Glutamatergic neuron (in vitro differentiated cells): Measurements from ENCODE around the gene NTMT2. TPM values are rescaled to one million over a fixed set of nuclear protein-coding genes. Genes with fewer than 3 reads are reported as not detected.

Source experiments
- DNase-seq: peaks from one replicate; pipeline ENCODE4 v3.0.0; 2022
- H3K27ac Mint-ChIP-seq: one replicate; pipeline ENCODE4 v1.8.0; 2020; ENCODE audit warnings: mild to moderate bottlenecking, mixed read lengths, inconsistent platforms; ENCODE audit not compliant: unreplicated experiment
- H3K27me3 Mint-ChIP-seq: one replicate; pipeline ENCODE4 v1.8.0; 2020; ENCODE audit warnings: mild to moderate bottlenecking, moderate library complexity, mixed read lengths, inconsistent platforms; ENCODE audit not compliant: unreplicated experiment
- H3K36me3 Mint-ChIP-seq: one replicate; pipeline ENCODE4 v1.8.0; 2020; ENCODE audit warnings: mild to moderate bottlenecking, mixed read lengths, inconsistent platforms; ENCODE audit not compliant: unreplicated experiment
- H3K4me1 Mint-ChIP-seq: one replicate; pipeline ENCODE4 v1.8.0; 2020; ENCODE audit warnings: mild to moderate bottlenecking, low read depth, mixed read lengths, inconsistent platforms; ENCODE audit not compliant: unreplicated experiment
- H3K4me3 Mint-ChIP-seq: one replicate; pipeline ENCODE4 v1.8.0; 2020; ENCODE audit warnings: mild to moderate bottlenecking, mixed read lengths, inconsistent platforms; ENCODE audit not compliant: unreplicated experiment
- H3K9me3 Mint-ChIP-seq: one replicate; pipeline ENCODE4 v1.8.0; 2020; ENCODE audit warnings: mild to moderate bottlenecking, moderate library complexity, mixed read lengths, inconsistent platforms; ENCODE audit not compliant: unreplicated experiment
- total RNA-seq: library from RNA; stranded (reverse); fragmentation: NEBNext Ultra II Directional; extraction: Animal tissue kit (Norgen Biotek cat#: 25700); gene quantifications from one replicate; pipeline ENCODE4 v1.2.1, GENCODE V29; 2021; ENCODE audit not compliant: unreplicated experiment
- TF ChIP-seq, protein P1 (sequence below): fragments of 200-600 bp; sonication (generic); IDR thresholded peaks from one replicate; pipeline ENCODE4 v1.5.0; 2021; ENCODE audit not compliant: partially characterized antibody, unreplicated experiment

NTMT2 gene
- total RNA-seq, 1 donor from 2014 or later, result not detected

DNA sequence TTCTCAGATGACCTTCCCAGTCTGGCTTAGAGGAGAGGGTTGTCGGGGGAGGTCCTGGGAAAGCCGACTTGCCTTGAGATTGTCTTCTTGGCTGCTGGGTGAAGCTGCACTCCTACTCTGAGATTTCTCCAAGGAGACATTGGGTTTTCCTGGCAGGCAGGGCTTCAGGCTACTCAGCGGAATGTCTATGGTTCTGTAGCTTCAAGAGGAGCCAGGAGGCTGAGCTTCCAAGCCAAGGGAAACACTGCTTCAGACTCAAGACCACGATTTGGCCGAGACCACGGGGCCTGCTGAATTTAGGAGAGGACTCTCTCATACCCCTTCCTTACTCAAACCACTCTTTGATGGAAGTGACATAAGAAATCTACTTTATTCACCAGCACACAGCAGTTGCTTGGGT lies 67.8 kb downstream of the NTMT2 start:
- Mint-ChIP-seq H3K36me3 (no peaks in the 10 kb centered on the region), H3K27ac (no peak overlapping the region), H3K4me1 (no peaks in the 10 kb centered on the region), H3K27me3 (no peaks in the 10 kb centered on the region), H3K9me3 (no peaks in the 10 kb centered on the region), H3K4me3 (no peak overlapping the region)
- TF ChIP-seq, protein P1, sequence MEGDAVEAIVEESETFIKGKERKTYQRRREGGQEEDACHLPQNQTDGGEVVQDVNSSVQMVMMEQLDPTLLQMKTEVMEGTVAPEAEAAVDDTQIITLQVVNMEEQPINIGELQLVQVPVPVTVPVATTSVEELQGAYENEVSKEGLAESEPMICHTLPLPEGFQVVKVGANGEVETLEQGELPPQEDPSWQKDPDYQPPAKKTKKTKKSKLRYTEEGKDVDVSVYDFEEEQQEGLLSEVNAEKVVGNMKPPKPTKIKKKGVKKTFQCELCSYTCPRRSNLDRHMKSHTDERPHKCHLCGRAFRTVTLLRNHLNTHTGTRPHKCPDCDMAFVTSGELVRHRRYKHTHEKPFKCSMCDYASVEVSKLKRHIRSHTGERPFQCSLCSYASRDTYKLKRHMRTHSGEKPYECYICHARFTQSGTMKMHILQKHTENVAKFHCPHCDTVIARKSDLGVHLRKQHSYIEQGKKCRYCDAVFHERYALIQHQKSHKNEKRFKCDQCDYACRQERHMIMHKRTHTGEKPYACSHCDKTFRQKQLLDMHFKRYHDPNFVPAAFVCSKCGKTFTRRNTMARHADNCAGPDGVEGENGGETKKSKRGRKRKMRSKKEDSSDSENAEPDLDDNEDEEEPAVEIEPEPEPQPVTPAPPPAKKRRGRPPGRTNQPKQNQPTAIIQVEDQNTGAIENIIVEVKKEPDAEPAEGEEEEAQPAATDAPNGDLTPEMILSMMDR, result no peak
- DNase-seq, result no peak

DNA sequence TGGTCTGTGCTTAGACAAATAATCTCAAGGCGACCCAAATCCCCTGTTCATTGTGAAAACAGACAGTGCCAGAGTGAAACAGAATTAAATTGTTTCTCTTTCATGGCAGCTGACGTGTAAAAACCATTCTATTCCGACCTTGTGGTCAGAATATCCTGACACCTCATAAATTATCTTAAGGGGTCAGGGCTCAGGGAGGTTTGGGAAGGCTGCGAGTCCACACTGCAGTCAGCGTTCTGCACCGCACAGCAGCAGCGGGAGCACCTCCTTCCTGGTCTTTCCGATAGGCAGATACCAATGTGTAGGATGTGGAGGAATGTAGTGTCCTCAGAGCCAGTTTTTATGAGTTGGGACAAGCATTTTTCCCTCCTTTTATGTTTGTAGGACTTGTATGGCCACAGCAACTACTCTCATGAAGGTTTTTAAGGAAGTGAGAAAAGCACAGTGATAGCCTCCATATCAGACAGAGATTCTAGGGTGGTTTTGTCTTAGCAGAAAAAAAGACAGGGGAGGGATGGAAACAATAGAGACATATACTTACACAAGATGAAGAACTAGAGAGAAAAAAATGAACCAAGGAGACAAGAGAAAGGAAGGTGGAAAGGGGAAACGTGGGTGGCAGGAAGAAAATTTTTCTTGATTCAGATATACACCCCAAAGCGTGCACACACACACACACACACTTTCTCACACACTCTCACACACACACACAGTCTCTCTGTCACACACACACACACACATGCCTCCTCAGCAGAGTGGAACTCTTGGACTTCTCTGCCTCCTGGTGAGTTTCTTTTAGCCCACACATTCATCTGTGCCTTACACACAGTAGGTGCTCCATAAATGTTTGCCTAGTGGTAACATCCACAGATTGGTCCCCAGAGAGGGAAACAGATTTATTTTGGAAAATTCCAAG lies 68.6 kb downstream of the NTMT2 start:
- no peaks in the 10 kb centered on the region for H3K36me3 Mint-ChIP-seq
- TF ChIP-seq, protein P1, result no peak
- H3K9me3 Mint-ChIP-seq, result no peaks in the 10 kb centered on the region
- no peak overlapping the region for H3K27ac Mint-ChIP-seq
- no peaks in the 10 kb centered on the region for H3K4me1 Mint-ChIP-seq
- H3K4me3 Mint-ChIP-seq, result no peak overlapping the region
- H3K27me3 Mint-ChIP-seq, result no peaks in the 10 kb centered on the region
- no peak for DNase-seq

GRCh38 chr1:170215072-170215885 lies 69.5 kb downstream of the NTMT2 start:
- TF ChIP-seq, protein P1, result no peak
- H3K27me3 Mint-ChIP-seq, result no peaks in the 10 kb centered on the region
- no peak overlapping the region for H3K27ac Mint-ChIP-seq
- H3K9me3 Mint-ChIP-seq, result no peaks in the 10 kb centered on the region
- no peak overlapping the region for H3K4me3 Mint-ChIP-seq
- DNase-seq, result no peak
- H3K36me3 Mint-ChIP-seq, result no peaks in the 10 kb centered on the region
- H3K4me1 Mint-ChIP-seq, result no peaks in the 10 kb centered on the region

DNA sequence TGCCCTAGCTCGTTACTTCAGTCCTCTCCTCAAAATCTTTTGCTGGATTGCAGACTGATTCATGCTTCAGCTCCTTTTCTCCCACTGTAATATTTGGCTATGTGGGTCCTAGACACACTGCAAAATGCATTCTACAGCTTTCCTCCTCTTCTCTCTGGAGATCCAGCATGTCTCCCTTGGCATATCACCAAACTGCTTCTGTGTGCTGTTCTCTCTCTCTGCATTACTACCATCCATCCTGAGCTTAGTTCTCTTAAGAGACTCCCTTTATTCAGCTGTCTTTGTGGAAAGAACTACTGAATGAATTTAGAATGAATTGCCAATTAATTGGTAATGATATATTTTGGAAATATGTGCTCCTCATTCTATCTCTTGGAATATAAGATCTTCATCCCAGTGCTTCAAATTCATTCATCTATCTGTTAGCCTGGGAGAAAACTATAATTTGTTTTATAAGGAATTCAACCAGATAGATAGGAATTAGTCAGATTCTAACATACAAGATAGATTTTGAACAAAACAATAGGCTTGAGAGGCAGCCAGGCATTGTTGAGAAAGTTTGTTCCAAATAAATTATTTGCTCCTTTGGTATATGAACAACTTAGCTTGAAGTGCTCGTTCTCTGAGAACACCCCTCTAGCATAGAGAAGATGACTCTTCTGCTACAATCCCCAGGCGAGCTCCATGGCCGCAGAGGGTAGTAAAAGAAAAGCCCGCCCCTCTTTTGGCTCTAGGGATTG lies 71.9 kb downstream of the NTMT2 start:
- Mint-ChIP-seq H3K4me1 (no peaks in the 10 kb centered on the region), H3K9me3 (no peaks in the 10 kb centered on the region), H3K27me3 (no peaks in the 10 kb centered on the region), H3K4me3 (no peak overlapping the region), H3K27ac (no peak overlapping the region), H3K36me3 (no peaks in the 10 kb centered on the region)
- TF ChIP-seq, protein P1, result no peak
- no peak for DNase-seq
